ENCODE measurements around the gene MED9.

- no peak for TF ChIP-seq CTCF (conservative IDR thresholded peaks at IDR 0.05; ENCODE audit: low read length)
- TF ChIP-seq EZH2phosphoT487 (IDR thresholded peaks at IDR 0.05; ENCODE audit: borderline replicate concordance), result no peak
Observed at GRCh38 chr17:17508019-17508535, 31.3 kb downstream of the MED9 start.
